Brain microvascular endothelial cell (primary cell): ENCODE measurements around the gene MAMDC2.

ENCODE experiments used
- DNase-seq: peaks from one replicate; pipeline ENCODE4 v3.0.0-alpha.2; 2020
- H3K27ac ChIP-seq: fragments of 250-450 bp; sonication (Bioruptor Pico); 2 replicates; pipeline ENCODE4 v1.5.1; 2020; ENCODE audit warnings: mild to moderate bottlenecking, moderate library complexity
- H3K27me3 ChIP-seq: fragments of 250-450 bp; sonication (Bioruptor Pico); replicated peaks from 2 replicates; pipeline ENCODE4 v1.5.1; 2020; ENCODE audit warnings: mild to moderate bottlenecking
- H3K36me3 ChIP-seq: fragments of 250-450 bp; sonication (Bioruptor Pico); replicated peaks from 2 replicates; pipeline ENCODE4 v1.5.1; 2020; ENCODE audit warnings: mild to moderate bottlenecking
- H3K4me3 ChIP-seq: 2 replicates; pipeline ENCODE4 v1.5.1; 2011; ENCODE audit warnings: low read depth, mild to moderate bottlenecking, control low read depth, low read length, moderate library complexity
- in situ Hi-C: cut with HindIII; loops from 2 replicates; pipeline ENCODE4 v1.10.0; 2017; ENCODE audit warnings: low sequenced_read_pairs, low pct_ligation_motif_present
- TF ChIP-seq, protein P1 (sequence below): IDR thresholded peaks from 2 replicates; pipeline ENCODE4 v1.5.1; 2011; ENCODE audit warnings: low read depth, mild to moderate bottlenecking, moderate library complexity, low read length, control low read depth, inconsistent platforms; ENCODE audit errors: missing control alignments

MAMDC2 gene

DNA sequence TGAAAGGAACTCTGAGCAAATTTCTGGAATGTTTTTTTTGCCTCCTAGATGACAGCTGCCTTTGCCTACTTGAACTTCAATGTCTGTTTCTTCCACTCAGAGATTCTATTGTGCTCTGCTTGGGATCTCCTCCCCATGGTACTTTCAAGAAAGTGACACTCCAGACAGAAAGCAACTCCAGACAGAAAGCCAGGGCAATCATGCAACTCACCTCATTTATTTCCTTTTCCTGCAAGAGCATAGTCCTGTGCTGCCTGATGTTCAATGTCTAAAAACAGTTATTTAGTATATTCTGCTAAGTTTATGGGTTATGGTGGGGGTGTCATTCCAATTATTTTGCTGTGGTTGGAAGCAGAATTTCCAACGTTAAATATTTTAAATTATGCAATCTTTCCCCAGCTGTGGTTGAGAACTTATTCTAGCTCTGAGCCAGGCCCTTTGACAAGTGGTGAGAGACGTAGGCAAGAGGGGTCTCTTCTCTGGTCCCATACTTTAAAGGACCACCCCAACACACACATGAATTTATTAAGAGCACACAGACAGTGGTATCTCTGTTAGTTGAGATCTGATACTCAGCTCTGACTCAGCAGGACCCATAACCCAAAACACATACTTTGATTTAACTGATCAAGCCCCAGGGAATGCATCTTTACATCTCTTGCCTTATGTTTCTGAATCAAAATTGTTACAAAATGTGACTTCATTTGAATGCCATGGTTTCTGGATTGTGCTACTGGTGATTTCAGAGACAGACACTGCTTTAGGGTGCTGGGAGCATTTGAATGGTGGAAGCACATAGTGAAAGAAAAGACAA lies 39.5 kb upstream of the MAMDC2 start:
- Histone ChIP-seq H3K27me3 (no peaks in the 10 kb centered on the region), H3K4me3 (no peak overlapping the region), H3K36me3 (no peaks in the 10 kb centered on the region), H3K27ac (no peak overlapping the region)
- TF ChIP-seq, protein P1, sequence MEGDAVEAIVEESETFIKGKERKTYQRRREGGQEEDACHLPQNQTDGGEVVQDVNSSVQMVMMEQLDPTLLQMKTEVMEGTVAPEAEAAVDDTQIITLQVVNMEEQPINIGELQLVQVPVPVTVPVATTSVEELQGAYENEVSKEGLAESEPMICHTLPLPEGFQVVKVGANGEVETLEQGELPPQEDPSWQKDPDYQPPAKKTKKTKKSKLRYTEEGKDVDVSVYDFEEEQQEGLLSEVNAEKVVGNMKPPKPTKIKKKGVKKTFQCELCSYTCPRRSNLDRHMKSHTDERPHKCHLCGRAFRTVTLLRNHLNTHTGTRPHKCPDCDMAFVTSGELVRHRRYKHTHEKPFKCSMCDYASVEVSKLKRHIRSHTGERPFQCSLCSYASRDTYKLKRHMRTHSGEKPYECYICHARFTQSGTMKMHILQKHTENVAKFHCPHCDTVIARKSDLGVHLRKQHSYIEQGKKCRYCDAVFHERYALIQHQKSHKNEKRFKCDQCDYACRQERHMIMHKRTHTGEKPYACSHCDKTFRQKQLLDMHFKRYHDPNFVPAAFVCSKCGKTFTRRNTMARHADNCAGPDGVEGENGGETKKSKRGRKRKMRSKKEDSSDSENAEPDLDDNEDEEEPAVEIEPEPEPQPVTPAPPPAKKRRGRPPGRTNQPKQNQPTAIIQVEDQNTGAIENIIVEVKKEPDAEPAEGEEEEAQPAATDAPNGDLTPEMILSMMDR: no peak
- in situ Hi-C loops: no loop called here
- peak; percentile 37 for DNase-seq

DNA sequence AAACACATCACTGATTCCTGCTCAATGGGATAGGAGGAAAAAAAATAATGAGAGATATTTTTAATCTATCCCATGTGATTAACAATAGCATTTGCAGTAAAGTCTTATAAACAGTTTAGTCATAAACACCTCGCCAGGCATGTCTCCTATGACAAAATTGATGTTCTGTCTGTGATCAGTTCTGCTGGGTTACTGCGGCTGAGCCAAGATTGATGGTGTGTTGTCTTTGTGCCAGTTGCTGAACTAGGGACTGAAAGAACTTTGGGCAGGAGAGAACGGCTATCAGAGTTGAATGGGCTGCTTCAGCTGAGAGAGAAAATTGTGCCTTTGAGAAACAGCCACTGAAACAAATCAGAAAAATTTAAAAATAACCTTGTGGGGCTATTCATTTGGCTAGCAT lies 37.3 kb upstream of the MAMDC2 start:
- Histone ChIP-seq H3K4me3 (no peak overlapping the region), H3K27ac (no peak overlapping the region), H3K36me3 (no peaks in the 10 kb centered on the region), H3K27me3 (no peaks in the 10 kb centered on the region)
- TF ChIP-seq, protein P1: no peak
- no peak for DNase-seq
- in situ Hi-C loops: no loop called here

DNA sequence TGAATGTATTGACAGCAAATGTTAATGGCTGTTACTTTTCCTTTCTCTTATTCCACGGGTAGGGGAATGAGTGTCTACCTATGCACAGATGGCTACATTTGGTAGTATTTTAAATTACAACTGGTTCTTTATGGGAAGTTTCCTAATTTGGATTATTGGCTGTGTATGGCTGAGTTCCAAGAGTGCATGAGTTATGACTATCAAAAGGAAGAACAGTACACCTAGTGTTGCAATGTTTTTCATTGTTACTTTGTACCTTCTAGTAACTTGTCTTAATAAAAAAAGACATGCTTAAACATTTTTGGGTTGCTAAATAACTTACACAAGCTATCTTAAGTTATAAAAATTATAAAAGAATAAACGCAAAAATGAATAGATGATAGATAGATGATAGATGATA lies 35.8 kb upstream of the MAMDC2 start:
- Histone ChIP-seq H3K4me3 (no peak overlapping the region), H3K36me3 (no peaks in the 10 kb centered on the region), H3K27me3 (no peaks in the 10 kb centered on the region), H3K27ac (no peak overlapping the region)
- DNase-seq: no peak
- TF ChIP-seq, protein P1: no peak
- in situ Hi-C loops: no loop called here

GRCh38 chr9:70010015-70010414 lies 33.6 kb upstream of the MAMDC2 start:
- no peak for DNase-seq
- Histone ChIP-seq H3K36me3 (no peaks in the 10 kb centered on the region), H3K27ac (no peak overlapping the region), H3K4me3 (no peak overlapping the region), H3K27me3 (no peaks in the 10 kb centered on the region)
- in situ Hi-C loops: no loop called here
- TF ChIP-seq, protein P1: no peak

DNA sequence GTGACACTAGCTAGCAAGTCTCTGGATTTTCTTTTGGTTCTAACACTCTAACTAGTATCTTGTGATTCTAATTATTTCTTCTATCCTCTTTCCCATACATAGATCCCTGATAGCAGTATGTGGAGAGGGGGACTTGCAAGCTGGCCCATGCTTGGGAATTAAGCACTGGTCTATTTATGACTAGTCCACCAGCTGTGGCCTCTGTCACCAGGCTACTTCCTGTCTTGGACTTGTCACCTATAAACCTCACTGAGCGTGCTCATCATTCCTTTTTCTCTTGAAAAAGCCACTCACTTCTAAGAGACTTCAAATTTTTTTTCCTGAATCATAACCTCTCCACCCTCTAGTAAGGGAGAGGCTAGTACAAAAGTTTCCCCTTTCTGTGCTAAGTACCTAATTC lies 32.3 kb upstream of the MAMDC2 start:
- H3K36me3 ChIP-seq: no peaks in the 10 kb centered on the region
- no peak overlapping the region for H3K4me3 ChIP-seq
- in situ Hi-C loops: no loop called here

More for the DNA sequence above, 32.3 kb upstream of the MAMDC2 start:
- Histone ChIP-seq H3K27me3 (no peaks in the 10 kb centered on the region), H3K27ac (no peak overlapping the region)
- TF ChIP-seq, protein P1: no peak
- no peak for DNase-seq
